ENCODE results near the gene SPATA12.

The SPATA12 gene

DNA sequence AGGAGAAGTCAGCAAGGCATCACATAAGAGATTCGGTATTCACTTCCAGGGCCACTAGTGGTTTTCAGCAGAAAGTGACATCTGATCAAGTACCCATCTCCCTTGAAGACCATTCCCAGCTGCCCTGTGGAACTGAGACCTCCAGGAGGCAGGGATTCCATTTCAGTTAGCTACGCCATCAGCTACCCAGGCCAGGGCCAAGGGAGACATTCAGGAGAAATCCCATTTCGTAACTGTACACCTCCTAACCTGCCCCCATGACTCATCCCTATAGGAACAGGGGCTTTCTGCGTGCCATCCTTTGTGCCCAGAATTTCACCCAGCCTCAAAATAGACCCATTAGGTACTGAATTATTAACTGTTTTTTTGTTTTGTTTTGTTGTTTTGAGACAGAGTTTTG, 24.7 kb downstream of the SPATA12 start:
- no peak for DNase-seq

DNA sequence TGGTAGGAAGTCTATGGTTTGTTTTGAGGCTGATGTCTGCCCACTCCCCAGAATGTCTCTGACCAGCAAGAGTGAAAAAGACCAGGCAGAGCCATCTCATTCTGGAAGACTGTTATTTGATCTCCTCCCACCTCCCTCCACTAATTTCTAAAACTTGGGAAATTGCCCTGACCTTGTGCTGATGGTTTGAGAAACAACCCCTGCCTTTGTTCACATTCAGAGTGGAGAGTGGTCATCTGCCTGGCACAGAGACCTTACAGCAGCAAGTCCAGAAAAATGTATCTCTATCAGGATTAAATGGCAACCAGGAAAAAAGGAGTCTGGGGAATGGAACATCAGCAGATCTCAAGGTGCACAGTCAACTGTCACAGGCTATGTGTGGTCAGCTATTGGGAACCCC, 25.7 kb downstream of the SPATA12 start:
- no peak for DNase-seq

DNA sequence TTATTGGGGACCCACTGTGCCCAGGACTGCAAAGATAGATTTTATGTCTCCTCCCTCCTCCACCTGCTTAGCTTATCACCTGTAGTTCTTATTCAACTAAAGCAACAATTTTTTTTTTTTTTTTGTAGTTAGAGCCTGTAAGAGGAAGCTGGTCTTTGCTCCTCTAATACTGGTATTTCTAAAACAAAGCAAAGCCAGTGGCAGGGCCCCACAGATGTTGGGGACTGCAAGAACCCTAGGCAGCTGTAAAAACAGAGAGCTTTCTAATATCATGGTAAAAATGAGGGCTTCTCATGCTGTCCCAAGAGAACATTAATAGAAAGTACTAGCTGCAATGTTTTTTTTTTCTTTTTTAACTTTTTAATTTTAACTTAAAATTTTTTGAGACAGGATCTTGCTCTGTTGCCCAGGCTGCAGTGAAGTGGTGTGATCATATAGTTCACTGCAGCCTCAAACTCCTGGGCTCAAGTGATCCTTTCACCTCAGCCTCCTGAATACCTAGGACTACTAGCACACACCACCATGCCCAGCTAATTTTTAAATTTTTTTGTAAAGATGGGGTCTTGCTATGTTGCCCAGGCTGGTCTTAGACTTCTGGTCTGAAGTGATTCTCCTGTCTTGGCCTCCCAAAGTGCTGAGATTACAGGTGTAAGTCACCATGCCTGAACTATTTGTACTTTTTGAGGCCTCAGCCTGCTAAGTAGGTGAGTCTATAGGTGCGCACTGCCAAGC, 27.1 kb downstream of the SPATA12 start:
- no peak for DNase-seq

DNA sequence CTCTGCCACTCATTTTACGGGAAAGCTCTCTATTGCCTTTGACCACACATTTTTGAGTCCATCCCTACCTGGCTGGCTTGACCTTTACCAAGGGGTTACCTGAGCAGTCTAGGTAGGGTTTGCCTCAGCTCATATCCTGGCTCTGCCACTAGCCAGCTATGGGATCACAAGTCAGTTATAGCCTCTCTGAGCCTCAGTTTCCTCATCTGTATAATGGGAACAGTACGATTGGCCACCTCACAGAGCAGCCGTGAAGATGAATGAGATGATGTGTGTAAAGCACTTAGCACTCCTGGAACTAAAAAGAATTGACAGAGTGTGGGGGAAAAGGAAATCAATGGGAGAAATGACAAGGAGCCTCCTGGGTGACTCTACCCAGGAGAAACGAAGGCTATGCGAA, 28.0 kb downstream of the SPATA12 start:
- DNase-seq: no peak

DNA sequence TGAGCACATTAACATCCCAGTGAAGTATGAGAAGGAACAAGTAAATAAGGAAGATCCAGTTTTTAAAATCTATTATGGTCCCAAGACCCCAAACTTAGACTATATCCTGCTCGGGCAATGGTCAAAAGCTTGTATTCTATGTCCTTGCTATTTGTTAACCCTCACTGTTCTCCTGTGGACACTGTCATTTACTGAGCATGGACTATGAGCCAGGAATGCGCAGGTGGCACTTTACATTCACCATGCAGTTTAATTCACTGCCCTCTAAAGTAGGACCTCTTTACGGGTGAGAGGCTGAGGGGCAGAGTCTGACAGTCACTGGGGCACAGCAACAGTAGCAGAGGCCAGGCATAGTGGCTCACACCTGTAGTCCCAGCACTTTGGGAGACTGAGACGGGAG, 28.6 kb downstream of the SPATA12 start:
- DNase-seq: no peak

DNA sequence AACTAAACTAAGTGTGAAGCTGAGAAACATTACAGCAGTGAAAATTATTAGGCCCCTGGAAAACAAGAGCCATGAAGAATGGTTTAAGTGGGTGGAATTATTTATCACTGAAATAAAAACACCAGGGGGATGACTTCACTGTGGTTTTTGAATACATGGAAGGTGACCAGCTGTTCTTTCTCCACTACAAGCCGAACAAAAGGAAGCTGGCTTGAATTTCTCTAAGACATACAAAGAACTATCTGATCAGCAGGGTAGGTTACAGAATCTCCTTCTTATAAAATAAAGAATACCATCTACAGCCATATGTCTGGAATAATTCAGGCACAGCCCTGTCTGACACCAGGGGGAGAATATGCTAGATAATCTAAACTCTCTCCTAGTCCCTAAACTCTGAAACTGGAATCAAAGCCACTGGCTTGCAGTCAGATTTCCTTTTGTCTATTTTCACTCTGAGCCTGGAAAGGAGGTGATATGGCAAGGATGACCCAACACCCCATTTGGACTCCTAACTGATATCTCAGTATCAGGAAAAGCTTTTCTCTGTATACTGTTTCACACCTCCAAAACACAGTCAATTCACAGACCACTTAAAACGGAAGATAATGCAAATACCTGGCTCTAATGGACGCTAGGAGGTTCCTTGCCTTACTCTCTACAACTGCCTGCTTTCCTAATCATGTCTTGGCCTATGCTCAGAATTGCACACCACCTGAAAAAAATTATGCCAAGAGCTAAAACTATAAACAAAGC, 31.2 kb downstream of the SPATA12 start:
- no peak for DNase-seq

DNA sequence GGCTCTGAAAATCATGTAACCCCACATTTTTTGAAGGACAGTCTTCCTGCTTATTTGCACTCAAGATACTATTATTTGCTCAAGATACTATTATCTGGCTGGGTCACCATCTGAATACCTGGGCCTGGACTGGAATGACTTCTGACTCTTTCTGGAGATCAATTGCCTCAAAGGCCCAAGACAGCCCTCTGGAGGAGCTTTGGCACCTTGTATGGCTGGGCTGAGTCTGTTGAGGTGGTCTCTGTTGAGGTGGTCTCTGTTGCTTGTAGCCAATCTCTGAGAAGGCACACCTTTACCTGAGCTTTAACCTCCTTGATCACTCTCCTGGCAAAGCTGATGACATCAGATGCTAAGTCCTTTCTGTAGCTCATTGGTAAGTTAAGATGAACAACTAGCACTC, 33.0 kb downstream of the SPATA12 start:
- DNase-seq: no peak

DNA sequence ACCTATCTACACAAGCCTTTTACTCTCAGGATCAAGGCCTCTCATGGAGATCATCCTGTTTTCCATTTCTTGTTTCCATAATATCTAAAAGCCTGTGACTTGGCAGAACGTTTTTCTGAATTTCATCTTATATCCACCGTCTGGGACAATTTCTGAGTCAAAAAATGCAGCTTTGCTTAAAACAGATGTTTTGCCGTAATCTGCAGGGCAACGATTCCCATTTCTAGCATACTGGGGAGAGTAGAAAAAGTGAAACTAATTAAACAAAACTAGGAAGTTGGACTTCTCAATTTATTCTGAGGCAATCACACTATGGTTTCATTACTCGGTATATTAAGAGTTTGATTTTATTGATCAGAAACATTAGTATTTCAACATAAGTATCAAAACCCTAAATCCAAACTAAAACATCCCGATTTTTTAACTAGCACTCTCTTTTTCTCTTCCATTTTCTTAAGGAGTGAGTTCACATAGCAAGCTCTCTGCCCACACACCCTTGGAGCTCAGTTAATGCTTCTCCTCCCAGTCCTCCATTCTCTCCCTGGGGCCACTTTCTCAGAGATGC, 33.6 kb downstream of the SPATA12 start:
- no peak for DNase-seq

DNA sequence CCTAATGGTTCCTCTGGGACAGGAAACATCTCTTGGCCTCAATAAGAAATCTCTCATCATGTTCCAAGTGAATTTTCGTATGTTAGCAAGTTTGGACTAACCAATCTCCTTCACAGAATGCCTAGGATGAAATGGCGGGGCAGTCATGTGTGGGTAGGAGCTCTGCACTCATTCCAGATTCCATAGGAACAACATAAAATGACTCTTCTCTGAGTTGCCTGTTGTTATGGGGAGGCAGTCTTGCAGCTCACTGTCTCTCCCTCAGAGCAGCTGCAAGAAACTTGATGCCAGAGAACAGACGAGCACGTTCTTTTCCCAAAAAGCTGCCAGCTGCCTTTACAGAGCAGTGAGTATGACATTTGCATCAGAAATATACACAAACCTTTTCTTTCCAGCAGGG, 34.1 kb downstream of the SPATA12 start:
- DNase-seq: no peak

DNA sequence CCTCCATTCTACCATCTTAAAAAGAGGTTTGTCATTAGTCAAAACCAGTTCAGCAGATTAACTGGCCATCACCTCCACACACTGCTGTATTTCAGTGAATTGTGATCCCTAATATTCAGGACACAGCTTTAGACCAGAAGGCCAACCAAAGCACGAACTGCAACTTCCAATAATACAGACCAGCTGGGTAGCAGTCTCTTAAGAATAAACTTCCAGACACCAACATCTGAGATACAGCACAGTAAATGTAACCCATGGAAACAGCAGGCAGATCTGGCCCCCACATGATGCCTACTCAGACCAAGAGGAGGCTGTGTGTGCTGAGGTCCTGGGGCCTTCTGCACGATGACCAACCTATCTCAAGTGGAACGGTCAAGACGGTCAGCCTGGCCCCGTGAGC, 34.9 kb downstream of the SPATA12 start:
- no peak for DNase-seq

DNA sequence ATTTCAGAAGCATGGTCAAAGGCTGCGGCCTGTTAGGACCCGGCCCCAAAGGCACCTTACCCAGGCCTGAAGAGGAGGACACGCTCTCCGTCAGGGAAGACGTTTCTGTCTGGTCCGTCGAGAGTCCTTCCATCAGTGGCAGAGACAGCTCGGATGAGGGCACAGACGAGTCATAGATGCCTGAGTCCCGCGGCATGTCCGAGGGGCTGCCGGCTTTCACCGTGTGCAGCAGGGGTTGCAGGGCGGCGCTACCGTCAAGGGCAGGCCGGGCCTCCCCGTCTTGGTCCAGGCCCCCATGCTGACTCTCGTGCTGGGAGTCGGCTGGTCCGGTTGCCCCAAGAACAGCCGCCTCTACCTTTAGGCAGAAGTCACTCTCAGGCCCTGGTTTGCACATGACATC, 37.1 kb downstream of the SPATA12 start:
- no peak for DNase-seq

DNA sequence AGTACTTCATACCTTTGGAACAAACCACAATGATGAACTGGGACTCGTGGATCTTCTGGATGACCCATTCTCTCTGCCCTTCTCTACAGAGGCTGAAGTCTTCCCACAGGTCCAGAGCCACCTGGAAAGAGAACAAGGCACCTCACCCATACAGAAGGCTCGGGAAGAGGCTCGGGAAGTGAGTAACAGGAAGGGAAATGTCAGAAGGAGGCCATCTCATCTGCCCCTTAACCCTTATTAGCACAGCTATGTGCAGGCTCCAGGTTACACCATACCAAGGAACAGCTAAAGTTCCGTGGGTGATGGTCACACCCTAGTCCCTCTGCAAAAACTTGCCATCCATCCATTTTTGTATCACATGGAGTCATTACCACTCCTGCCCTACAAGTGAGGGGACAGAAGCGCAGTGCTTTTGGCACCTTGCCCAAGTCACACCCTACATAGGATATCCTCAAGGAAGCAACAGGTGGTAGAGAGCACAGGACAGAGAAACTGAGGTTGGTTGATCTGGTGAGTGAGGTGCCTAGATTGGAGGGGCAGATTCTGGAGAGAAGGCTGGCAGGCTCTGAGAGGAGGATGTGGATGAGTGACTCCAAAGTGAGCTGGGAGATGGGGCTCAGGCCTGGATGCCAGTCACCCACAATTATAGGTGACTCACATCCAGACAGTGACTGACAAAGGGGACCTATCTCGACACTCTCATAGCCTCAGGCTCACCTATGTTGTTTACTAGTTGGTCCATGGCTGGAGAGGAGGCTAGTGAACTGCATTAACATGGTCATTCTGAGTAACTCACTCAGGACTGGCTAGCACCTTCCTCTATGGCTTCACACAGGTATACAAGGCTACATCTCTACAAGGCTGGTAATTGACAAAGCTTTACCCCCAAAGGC, 38.2 kb downstream of the SPATA12 start:
- no peak for DNase-seq

DNA sequence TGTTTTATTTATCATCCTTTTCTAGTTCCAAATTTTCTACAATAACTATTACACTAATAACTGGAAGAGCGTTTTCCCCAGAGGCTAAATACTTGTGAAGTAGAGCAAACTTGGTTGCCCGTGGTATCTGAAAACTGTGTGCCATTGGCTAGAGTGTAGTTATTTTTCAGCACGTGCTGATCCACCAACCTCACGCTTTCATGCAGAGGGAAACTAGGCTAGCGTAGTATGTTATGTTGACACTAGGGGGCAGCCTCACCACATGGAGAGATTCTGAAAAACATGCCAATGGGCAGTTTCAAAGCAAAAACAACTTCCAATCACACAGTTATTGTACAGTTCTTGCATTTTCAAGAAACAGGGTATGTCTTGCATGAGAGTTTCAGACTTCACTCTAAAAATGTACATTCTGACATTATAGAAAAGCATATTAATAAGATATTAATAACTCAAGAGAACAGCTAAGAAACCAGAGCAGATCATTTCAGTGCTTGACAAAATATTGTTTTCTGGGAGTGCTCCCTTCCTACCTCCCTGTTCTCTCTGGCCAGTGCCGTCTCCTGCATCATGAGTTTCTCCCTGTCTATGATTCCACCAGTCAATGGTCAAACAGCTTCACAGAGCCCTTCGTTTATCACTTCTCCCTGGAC, 39.7 kb downstream of the SPATA12 start:
- DNase-seq: peak; percentile 49 to 62

DNA sequence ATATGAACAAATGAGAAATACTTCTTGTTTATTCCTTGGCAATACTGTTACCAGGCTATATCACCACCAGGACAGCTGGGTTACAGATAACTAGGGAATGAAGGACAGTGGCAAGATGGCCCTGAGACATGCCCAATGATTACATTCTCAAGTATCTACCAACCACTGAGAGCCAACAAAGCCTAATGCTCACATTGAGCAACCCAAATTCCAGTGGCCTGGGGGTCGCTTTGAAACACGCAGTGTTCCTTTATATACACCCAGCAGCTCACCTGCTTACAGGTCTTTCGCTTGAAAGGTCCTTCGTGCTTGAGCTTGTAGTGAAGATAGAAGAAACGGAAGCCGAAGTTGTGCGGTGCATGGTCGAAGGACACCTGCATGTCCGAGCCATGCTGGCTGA, 45.1 kb downstream of the SPATA12 start:
- DNase-seq: no peak

DNA sequence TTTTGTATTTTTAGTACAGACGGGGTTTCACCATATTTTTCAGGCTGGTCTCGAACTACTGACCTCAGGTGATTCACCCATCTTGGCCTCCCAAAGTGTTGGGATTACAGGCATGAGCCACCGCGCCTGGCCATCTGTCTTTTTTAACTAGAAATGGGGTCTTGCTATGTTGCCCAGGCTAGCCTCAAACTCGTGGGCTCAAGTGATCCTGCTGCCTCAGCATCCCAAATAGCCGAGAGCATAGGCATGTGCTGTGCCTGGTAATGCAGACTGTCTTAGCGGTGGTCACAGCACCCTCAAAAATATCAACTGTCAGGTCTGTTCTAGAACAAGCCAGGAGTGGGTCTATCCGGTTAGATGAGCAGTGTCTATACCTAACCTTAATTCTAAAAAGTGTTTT, 48.2 kb downstream of the SPATA12 start:
- DNase-seq: no peak

DNA sequence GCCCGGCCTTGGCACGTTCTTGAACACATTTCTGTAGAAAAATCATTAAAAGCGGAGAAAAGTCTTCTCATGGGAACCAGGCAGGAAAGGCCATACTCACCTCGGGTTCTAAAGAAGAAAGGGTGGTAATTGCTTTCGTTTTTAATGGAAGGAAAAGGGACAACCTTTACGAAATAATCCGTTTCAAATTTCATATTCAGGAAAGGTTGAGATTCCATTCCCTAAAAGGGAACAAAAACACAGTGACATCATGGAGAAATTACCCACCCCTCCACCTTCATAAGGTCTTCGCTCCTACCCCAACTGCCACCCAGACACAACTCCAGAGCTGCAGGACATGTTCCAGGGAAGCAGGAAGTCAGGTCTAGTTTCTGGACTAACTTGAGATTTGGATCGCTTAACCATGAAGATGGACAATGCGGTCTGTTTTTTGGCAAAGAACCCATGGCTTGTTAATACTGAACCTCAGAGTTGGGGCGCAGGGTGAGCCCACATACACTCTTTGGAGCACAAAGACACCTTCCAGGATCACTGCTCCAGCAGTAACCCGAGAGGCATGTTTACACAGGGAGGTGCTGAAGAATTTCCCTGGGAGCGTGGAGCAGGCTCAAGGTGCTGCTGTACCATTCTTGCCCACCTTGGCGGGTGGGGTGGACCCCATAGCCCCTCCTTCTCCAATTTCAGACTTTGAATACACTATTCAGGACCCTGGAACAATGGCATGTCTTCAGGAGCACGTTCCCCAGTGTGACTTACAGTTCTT, 49.2 kb downstream of the SPATA12 start:
- DNase-seq: no peak

DNA sequence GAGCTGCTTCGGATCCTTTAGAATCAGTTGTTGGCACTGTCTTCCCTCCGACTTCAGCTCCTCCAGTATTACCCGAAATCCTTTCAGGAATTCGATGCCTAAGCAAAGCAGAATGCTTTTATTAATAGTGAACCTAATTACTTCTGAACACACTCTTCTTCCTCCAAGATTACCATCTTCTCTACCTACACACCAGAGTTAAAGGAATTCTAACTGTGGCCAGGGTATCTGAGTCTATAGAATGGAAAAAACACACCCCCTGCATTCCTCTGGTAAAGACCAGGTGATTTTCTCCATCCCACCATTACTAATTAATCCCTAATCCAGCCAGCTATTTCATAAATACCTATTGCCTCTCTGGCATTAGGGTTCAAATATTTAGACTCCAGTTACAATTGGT, 49.8 kb downstream of the SPATA12 start:
- DNase-seq: no peak

DNA sequence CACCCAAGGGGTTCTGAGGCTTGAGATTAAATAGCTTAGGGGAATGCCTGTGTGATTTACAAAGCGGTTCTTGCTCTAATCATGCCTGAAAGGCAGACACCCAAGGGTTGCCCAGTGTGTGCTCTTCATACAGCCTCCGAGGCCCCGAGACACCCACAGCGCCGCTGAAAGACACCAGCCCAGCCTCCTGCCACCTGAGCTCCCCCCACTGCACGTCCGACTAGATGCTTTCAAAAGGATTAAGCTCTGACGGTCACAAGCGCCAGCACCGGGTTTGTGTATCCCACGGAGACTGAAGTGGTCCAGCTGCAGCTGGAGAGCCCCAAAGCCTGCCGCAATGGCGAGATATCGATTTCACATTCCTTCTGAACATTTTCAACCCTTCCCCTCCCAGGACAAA, 50.3 kb downstream of the SPATA12 start:
- no peak for DNase-seq

DNA sequence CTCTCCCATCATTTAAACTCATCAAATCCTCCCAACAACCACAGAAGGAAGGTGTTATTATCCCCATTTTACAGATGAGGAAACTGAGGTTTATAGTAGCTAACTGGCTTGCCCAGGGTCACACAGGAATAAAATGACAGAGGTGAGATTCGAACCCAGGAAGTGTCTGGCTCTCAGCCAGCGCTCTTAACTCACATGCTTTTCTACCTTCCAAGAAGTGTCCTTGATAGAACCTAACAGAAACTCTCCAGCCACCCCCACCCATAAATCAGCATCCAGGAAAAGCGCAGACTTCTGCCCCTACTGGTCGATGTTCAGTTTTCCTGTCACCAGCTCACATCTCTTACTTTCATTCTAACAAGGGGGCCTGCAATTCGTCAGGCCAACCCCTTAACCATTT, 51.7 kb downstream of the SPATA12 start:
- no peak for DNase-seq

DNA sequence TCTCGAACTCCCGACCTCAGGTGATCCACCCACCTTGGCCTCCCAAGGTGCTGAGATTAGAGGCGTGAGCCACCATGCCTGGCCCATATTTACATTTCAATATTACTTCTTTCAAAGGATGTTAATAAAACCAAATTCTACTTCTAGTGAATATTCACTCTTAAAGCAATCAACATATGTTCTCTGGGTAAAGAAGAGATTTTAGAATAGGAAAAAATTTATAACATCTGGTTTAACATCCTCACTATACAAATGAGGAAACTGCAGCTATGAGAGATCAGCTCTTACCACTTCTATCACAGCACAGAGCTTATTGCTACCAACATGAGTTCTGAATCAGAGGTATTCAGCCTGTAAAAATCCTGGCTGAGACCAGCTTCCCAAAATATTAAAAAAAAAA, 56.0 kb downstream of the SPATA12 start:
- no peak for DNase-seq

DNA sequence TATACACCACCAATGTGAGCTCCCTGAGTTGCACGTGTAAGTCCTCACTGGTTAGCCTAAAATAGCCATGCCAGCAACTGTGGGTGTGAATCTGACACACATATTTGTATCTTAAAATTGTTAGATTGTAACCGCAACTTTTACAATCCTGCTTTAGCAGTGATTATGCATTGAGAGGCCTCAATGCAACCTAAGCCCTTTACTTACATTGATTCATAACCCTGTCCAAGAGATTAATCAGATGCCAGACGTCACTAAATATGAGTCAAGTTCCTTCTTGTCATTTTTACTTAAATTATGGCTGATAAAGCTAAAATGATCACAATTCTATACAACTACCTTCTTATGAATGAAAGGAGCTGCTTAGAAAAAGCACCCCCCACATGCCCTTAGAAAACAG, 57.8 kb downstream of the SPATA12 start:
- DNase-seq: no peak

DNA sequence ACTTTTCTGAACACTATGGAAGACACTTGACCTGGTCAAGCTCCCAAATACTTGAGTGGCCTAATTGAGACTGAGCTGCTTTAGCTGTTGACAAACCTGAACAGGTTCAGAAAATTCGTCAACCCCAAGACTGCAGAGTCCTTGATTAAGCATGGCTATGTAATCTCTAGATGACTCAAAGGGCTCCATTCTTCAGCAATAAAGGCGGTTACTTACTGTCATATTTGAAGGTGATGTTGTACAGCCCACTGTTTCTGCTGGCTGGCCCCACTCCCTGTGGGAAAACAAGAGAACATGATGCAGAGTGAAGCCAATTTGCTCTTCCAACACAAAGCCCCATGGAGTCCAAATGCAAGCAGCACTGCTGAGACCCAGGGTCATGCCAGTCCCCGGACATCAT, 59.6 kb downstream of the SPATA12 start:
- no peak for DNase-seq

All from CD4-positive, alpha-beta T cell treated with Interleukin-4 for 1 hour (primary cell).